H1 (cell line): ENCODE measurements around the gene PSMB9. TPM values are rescaled to one million over a fixed set of nuclear protein-coding genes. Genes with fewer than 3 reads are reported as not detected.

Source experiments
- CTCF ChIA-PET: fragments of 300-600 bp; sonication (Branson Sonifier 250); formaldehyde crosslinking; loops from one replicate; lab custom pipeline; 2021; ENCODE audit not compliant: partially characterized antibody; lab: Charles Lee
- POLR2A ChIA-PET: fragments of 300-600 bp; sonication (Branson Sonifier 250); formaldehyde crosslinking; loops from one replicate; lab custom pipeline; 2021; ENCODE audit warnings: inconsistent platforms; ENCODE audit not compliant: partially characterized antibody; lab: Charles Lee
- DNase-seq, 2 experiments: peaks; one replicate each; pipeline versions ENCODE4 v3.0.0 to v3.0.0-alpha.2; 2010 to 2022; ENCODE audit warnings: low spot score in 2 of 2, low read depth in 1 of 2, mixed read lengths in 1 of 2
- FAIRE-seq: peaks from 2 replicates; lab custom pipeline; 2011; peaks lifted over from hg19 to GRCh38; lab: Jason Lieb, UNC
- H2AFZ ChIP-seq: 2 replicates; pipeline ENCODE4 v1.8.1; 2012; ENCODE audit warnings: low read length, inconsistent platforms
- H2AK5ac ChIP-seq: 2 replicates; pipeline ENCODE4 v1.6.1; 2013; ENCODE audit warnings: low read depth, low read length
- H2BK120ac ChIP-seq: replicated peaks from 2 replicates; pipeline ENCODE3; 2013; ENCODE audit warnings: low read depth, low read length, inconsistent platforms
- H2BK12ac ChIP-seq: 2 replicates; pipeline ENCODE4 v1.6.1; 2013; ENCODE audit warnings: low read depth, low read length
- H2BK15ac ChIP-seq: 2 replicates; pipeline ENCODE4 v1.6.1; 2013; ENCODE audit warnings: low read length
- H2BK20ac ChIP-seq: 2 replicates; pipeline ENCODE4 v1.6.1; 2013; ENCODE audit warnings: low read length
- H2BK5ac ChIP-seq: 2 replicates; pipeline ENCODE4 v1.6.1; 2013; ENCODE audit warnings: low read depth, low read length
- H3K14ac ChIP-seq: 2 replicates; pipeline ENCODE4 v1.6.1; 2013; ENCODE audit warnings: inconsistent platforms; ENCODE audit not compliant: insufficient read length
- H3K18ac ChIP-seq: 2 replicates; pipeline ENCODE4 v1.6.1; 2013; ENCODE audit warnings: low read length; ENCODE audit errors: extremely low read depth
- H3K23ac ChIP-seq: 2 replicates; pipeline ENCODE4 v1.6.1; 2013; ENCODE audit warnings: inconsistent platforms; ENCODE audit not compliant: insufficient read length
- H3K23me2 ChIP-seq: 2 replicates; pipeline ENCODE4 v1.6.1; 2013; ENCODE audit warnings: low read depth, low read length
- H3K27ac ChIP-seq: 2 replicates; pipeline ENCODE4 v1.6.1; 2011; ENCODE audit warnings: low read depth, low read length, inconsistent platforms
- H3K27me3 ChIP-seq, 4 experiments: replicated peaks in 1 of 4; 1 replicate in 1 of 4; 2 replicates in 3 of 4; pipeline versions ENCODE4 v1.6.1 to v1.8.1; 2011 to 2013; ENCODE audit warnings: low read length in 3 of 4, mild to moderate bottlenecking in 3 of 4, inconsistent platforms in 2 of 4, mixed read lengths in 2 of 4, moderate library complexity in 1 of 4; ENCODE audit not compliant: control insufficient read depth in 3 of 4, insufficient read depth in 3 of 4; ENCODE audit errors: extremely low read depth in 1 of 4
- H3K36me3 ChIP-seq, 4 experiments: 2 replicates each; pipeline versions ENCODE4 v1.6.1 to v1.8.1; 2011 to 2013; ENCODE audit warnings: mild to moderate bottlenecking in 4 of 4, low read length in 3 of 4, moderate library complexity in 2 of 4, control low read depth in 1 of 4, inconsistent platforms in 1 of 4; ENCODE audit not compliant: insufficient read depth in 4 of 4, control insufficient read depth in 2 of 4
- H3K4ac ChIP-seq: replicated peaks from 2 replicates; pipeline ENCODE3; 2013; ENCODE audit warnings: low read length, low read depth, mixed read lengths, inconsistent platforms; ENCODE audit not compliant: insufficient read length
- H3K4me1 ChIP-seq, 4 experiments: replicated peaks in 1 of 4; 1 replicate in 1 of 4; 2 replicates in 3 of 4; pipeline versions ENCODE4 v1.6.1 to v1.8.1; 2011 to 2013; ENCODE audit warnings: low read length in 3 of 4, inconsistent platforms in 2 of 4, mixed read lengths in 1 of 4; ENCODE audit not compliant: insufficient read depth in 4 of 4, control insufficient read depth in 3 of 4
- H3K4me2 ChIP-seq, 2 experiments: 2 replicates each; pipeline versions ENCODE4 v1.6.1 to v1.8.1; 2011 to 2013; ENCODE audit warnings: low read depth in 2 of 2, low read length in 2 of 2, control low read depth in 1 of 2, inconsistent platforms in 1 of 2, mild to moderate bottlenecking in 1 of 2; ENCODE audit not compliant: insufficient read depth in 1 of 2
- H3K4me3 ChIP-seq, 4 experiments: fragments of 200-600, 300-600 bp in 1 of 4; sonication (generic), shearing (Covaris generic), sonication (Bioruptor Twin) in 1 of 4; 2 replicates each; pipeline versions ENCODE4 v1.5.1 to v1.8.1; 2011 to 2016; ENCODE audit warnings: low read length in 4 of 4, low read depth in 3 of 4, control low read depth in 2 of 4, inconsistent platforms in 2 of 4, mild to moderate bottlenecking in 2 of 4, mixed read lengths in 1 of 4, moderate library complexity in 1 of 4; ENCODE audit not compliant: insufficient read depth in 2 of 4; ENCODE audit errors: extremely low read depth in 1 of 4
- H3K56ac ChIP-seq: replicated peaks from 2 replicates; pipeline ENCODE3; 2013; ENCODE audit warnings: low read depth, mild to moderate bottlenecking, mixed read lengths, low read length, inconsistent platforms; ENCODE audit not compliant: insufficient read length
- H3K79me1 ChIP-seq: 2 replicates; pipeline ENCODE4 v1.6.1; 2013; ENCODE audit warnings: low read depth, low read length, control low read depth
- H3K79me2 ChIP-seq, 2 experiments: 2 replicates each; pipeline versions ENCODE4 v1.6.1 to v1.8.1; 2012 to 2013; ENCODE audit warnings: low read length in 2 of 2, mild to moderate bottlenecking in 2 of 2, inconsistent platforms in 1 of 2; ENCODE audit not compliant: insufficient read depth in 2 of 2, control insufficient read depth in 1 of 2
- H3K9ac ChIP-seq, 4 experiments: replicated peaks in 1 of 4; 1 replicate in 1 of 4; 2 replicates in 3 of 4; pipeline versions ENCODE4 v1.6.1 to v1.8.1; 2011 to 2013; ENCODE audit warnings: low read depth in 3 of 4, low read length in 3 of 4, control low read depth in 2 of 4, mild to moderate bottlenecking in 2 of 4, moderate library complexity in 2 of 4, inconsistent platforms in 1 of 4; ENCODE audit errors: extremely low read depth in 1 of 4
- H3K9me3 ChIP-seq, 2 experiments: 2 replicates each; pipeline versions ENCODE4 v1.6.1 to v1.8.1; 2012 to 2013; ENCODE audit warnings: mild to moderate bottlenecking in 2 of 2, moderate library complexity in 2 of 2, control low read depth in 1 of 2, inconsistent platforms in 1 of 2, low read depth in 1 of 2, low read length in 1 of 2, mixed read lengths in 1 of 2; ENCODE audit not compliant: insufficient read depth in 2 of 2
- H4K20me1 ChIP-seq, 2 experiments: replicated peaks in 1 of 2; 2 replicates each; pipeline versions ENCODE3 to v1.8.1; 2011 to 2013; ENCODE audit warnings: inconsistent platforms in 2 of 2, low read length in 2 of 2, mild to moderate bottlenecking in 1 of 2; ENCODE audit not compliant: insufficient read depth in 2 of 2, control insufficient read depth in 1 of 2
- H4K5ac ChIP-seq: 2 replicates; pipeline ENCODE4 v1.6.1; 2013; ENCODE audit warnings: low read length, low read depth, mixed read lengths, inconsistent platforms; ENCODE audit not compliant: insufficient read length
- H4K8ac ChIP-seq: 2 replicates; pipeline ENCODE4 v1.8.0; 2013; ENCODE audit warnings: mild to moderate bottlenecking, moderate library complexity, low read length, inconsistent platforms; ENCODE audit not compliant: insufficient read depth; ENCODE audit errors: extremely low read depth
- H4K91ac ChIP-seq: replicated peaks from 2 replicates; pipeline ENCODE3; 2013; ENCODE audit warnings: low read length, mixed read lengths, inconsistent platforms; ENCODE audit not compliant: insufficient read length
- KDM1A ChIP-seq: fragments of 200-600, 300-600 bp; sonication (generic); IDR thresholded peaks from 2 replicates; pipeline ENCODE4 v1.7.1; 2016; ENCODE audit warnings: mild to moderate bottlenecking, low read length, borderline replicate concordance
- POLR2AphosphoS5 ChIP-seq: IDR thresholded peaks from 2 replicates; pipeline ENCODE4 v1.6.1; 2011; ENCODE audit warnings: low read depth, low read length
- TCF12 ChIP-seq: IDR thresholded peaks from 2 replicates; pipeline ENCODE4 v1.6.1; 2011; ENCODE audit warnings: low read depth, mild to moderate bottlenecking, low read length
- WGBS, 2 experiments: shearing (Covaris generic) in 1 of 2; methylation state at CpG; one replicate each; pipeline versions ENCODE4 v1.1.6 to v1.1.7; 2013 to 2015; ENCODE audit warnings: low lambda C conversion rate in 2 of 2, mixed read lengths in 2 of 2, inconsistent platforms in 1 of 2, low coverage in 1 of 2, missing lambda C conversion rate in 1 of 2; ENCODE audit not compliant: insufficient replicate concordance in 2 of 2, insufficient coverage in 1 of 2, insufficient read length in 1 of 2; ENCODE audit errors: extremely low coverage in 1 of 2, missing lambda C conversion rate in 1 of 2; 5-methylcytosine and 5-hydroxymethylcytosine counted together
- polyA plus RNA-seq, 7 experiments: library from polyadenylated mRNA; depleted of rRNA in 3 of 7; stranded (reverse) in 5 of 7; unstranded in 2 of 7; fragments of >200 nt in 5 of 7; fragments of 200-250 nt in 2 of 7; gene quantifications; 1 replicate in 5 of 7; 2 replicates in 1 of 7; 4 replicates in 1 of 7; pipeline versions ENCODE4 v1.2.1 to v1.2.3, GENCODE V29; 2011 to 2013; ENCODE audit warnings: missing spikeins in 2 of 7, mixed read lengths in 2 of 7
- total RNA-seq: library from RNA; stranded (reverse); fragmentation: NEBNext Ultra II Directional; extraction: Animal tissue kit (Norgen Biotek cat#: 25700); gene quantifications from 2 replicates; pipeline ENCODE4 v1.2.1, GENCODE V29; 2021
- TF ChIP-seq, protein P1 (sequence below), 3 experiments: IDR thresholded peaks; 1 replicate in 2 of 3; 2 replicates in 1 of 3; pipeline versions ENCODE4 v1.5.1 to v1.6.1; 2011; ENCODE audit warnings: low read length in 3 of 3, mild to moderate bottlenecking in 3 of 3, inconsistent platforms in 2 of 3, low read depth in 1 of 3, moderate library complexity in 1 of 3; ENCODE audit not compliant: insufficient read depth in 1 of 3; ENCODE audit errors: control extremely low read depth in 1 of 3

The PSMB9 gene
- total and polyA plus RNA-seq, 2 of the 8 experiments (the other 6 are each of a cell fraction or from before 2014, with no cell fraction given), result 4.5 to 22.8 TPM

DNA sequence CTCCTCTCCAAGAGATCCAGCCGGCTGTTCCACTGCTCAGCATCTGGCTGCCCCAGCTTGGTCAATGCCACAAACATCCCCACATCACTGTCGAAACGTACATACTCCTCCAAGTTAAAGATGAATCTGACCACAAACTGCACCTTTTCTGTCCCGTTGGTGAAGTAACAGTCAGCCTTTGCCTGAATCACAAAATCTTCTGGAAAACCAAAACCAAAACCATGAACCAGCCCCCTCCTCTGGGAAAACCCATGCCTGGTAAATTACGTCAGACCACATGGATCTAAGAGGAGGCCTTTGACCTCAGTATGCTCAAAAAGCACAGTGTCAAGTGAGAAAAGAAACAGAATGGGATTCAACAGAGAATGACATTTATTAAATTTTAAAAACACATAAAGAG is 38.9 kb upstream of the PSMB9 start:
- POLR2A ChIA-PET, result no interaction called here
- 87% methylated on average over 5 of the region's 5 CpGs; no CpG with 5 or more reads in 1 of the 2 experiments for WGBS, 2 experiments
- no peak for TF ChIP-seq TCF12
- no peak for TF ChIP-seq POLR2AphosphoS5
- TF ChIP-seq, protein P1, sequence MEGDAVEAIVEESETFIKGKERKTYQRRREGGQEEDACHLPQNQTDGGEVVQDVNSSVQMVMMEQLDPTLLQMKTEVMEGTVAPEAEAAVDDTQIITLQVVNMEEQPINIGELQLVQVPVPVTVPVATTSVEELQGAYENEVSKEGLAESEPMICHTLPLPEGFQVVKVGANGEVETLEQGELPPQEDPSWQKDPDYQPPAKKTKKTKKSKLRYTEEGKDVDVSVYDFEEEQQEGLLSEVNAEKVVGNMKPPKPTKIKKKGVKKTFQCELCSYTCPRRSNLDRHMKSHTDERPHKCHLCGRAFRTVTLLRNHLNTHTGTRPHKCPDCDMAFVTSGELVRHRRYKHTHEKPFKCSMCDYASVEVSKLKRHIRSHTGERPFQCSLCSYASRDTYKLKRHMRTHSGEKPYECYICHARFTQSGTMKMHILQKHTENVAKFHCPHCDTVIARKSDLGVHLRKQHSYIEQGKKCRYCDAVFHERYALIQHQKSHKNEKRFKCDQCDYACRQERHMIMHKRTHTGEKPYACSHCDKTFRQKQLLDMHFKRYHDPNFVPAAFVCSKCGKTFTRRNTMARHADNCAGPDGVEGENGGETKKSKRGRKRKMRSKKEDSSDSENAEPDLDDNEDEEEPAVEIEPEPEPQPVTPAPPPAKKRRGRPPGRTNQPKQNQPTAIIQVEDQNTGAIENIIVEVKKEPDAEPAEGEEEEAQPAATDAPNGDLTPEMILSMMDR (IDR thresholded peaks at IDR 0.05; ENCODE audit: control extremely low read depth in 1 of 3, insufficient read depth in 1 of 3, low read depth in 1 of 3, low read length in 3 of 3), result no peak
- TF ChIP-seq KDM1A, result no peak

More for the DNA sequence above, 38.9 kb upstream of the PSMB9 start:
- H3K4me3 ChIP-seq, result no peak overlapping the region
- FAIRE-seq, result no peak
- no peaks in the 10 kb centered on the region for H3K23me2 ChIP-seq
- H2BK12ac ChIP-seq, result no peak overlapping the region
- H3K23ac ChIP-seq, result no peak overlapping the region
- H3K36me3 ChIP-seq, result no peaks in the 10 kb centered on the region
- H2AK5ac ChIP-seq, result no peak overlapping the region
- no peak overlapping the region for H4K8ac ChIP-seq
- no peak overlapping the region for H2BK120ac ChIP-seq
- H2AFZ ChIP-seq, result no peak overlapping the region
- no peaks in the 10 kb centered on the region for H3K79me1 ChIP-seq
- DNase-seq, result no peak
- no peaks in the 10 kb centered on the region for H4K20me1 ChIP-seq
- no peak overlapping the region for H2BK5ac ChIP-seq
- H2BK15ac ChIP-seq, result no peak overlapping the region
- H3K79me2 ChIP-seq, result no peaks in the 10 kb centered on the region
- H3K9ac ChIP-seq, result no peak overlapping the region
- no peak overlapping the region for H3K18ac ChIP-seq
- CTCF ChIA-PET, result interaction anchor here (1.6 kb wide), 1 partner anchor 53 kb away, joined by 8 read pairs; no protein-coding TSS in a partner anchor
- no peaks in the 10 kb centered on the region for H3K4me1 ChIP-seq
- no peak overlapping the region for H3K56ac ChIP-seq
- no peak overlapping the region for H3K14ac ChIP-seq
- no peak overlapping the region for H4K5ac ChIP-seq
- no peaks in the 10 kb centered on the region for H3K9me3 ChIP-seq
- H3K27ac ChIP-seq, result no peak overlapping the region
- no peaks in the 10 kb centered on the region for H3K27me3 ChIP-seq
- no peak overlapping the region for H2BK20ac ChIP-seq
- no peak overlapping the region for H4K91ac ChIP-seq
- no peak overlapping the region for H3K4me2 ChIP-seq
- no peak overlapping the region for H3K4ac ChIP-seq
